SKM-1 (cell line): Measurements from ENCODE around the gene TMPRSS3.

Experiments used
- DNase-seq: peaks from one replicate; lab custom pipeline; 2025; ENCODE audit not compliant: unreplicated experiment; lab: John Stamatoyannopoulos, UW

Gene TMPRSS3

DNA sequence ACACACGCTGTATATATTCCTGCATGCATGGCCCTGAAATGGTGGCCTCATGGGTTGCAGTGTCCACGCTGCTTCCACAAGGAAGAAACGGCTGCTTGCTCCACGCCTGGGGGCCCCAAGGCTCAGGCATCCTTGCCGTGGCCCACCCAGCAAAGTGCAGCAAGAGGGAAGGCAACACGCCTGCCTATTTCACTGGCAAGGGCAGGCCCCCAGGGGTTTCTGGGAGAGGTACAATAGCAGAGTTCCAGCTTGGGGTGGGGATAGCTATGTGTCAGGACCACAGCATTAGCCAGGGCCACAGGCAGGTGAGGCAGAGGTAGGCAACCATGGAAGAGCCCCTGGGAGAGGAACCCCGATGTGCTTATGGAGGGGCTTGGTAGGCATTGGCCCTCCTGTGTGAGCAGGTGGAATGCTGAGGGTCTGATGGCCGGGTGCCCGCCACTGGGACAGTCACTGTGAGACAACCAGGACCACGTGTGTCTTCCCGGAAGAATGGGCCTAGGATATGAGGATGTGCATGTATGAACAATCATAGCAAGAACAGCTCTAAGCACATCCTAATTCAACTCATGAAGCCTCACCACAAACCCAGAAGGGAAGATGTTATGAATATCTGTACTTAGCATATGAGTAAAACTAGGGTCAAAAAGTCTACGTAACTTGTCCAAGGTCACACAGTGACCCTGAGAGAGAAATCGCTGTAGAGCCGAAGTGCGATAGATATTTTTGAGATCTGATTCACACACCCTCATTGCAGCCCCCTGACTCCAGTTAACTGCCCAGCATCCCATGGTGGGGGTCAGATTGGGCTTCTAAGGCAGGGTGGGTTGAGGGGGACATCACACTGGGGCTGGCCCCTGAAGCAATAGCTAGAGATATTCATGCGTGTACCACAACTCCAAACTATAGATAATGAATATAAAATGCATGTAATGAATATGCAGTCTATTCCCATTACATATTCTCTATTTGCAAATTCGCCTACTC is 56.8 kb downstream of the TMPRSS3 start:
- no peak for DNase-seq

DNA sequence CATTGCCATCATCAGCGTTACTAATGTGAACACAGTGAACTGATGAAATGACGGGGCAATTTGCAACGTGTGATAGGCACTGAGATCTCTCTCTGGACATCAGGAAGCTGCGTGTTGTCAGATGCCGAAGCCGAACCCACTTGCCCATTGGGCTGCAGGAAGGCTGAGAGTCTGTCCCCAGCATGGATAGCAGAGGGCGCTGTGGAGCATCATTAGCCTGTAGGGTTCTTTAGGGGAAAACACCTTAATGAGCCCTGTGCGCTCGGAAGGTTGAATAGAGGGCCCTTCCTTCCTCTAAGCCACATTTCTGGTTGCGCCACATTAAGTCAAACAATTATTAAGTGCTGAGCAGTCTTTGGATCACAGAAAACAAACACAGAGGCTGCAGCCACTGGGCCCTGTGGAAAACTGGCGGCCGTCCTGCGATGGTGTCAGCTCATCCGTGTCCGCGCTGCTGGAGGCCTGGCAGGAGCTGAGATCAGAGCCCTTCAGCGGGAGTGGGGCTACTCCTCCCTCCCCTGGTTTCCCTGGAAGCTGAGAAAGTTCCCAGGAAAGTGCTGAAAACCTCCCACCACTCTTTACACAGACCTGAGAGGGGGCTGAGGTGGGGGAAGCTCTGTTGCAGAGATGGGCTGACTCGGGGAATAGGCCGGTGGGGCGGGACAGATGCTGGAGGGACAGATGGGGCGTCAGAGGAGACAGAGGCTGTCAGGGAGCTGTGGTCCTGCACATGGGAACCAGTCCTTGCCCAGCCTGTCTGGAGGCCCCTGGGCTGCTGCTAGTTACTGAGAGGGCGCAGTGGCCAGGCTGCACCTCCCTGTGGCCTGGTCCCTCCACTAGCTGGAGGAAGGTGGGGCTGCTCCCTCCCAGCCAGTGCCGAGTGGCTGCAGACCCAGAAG is 57.8 kb downstream of the TMPRSS3 start:
- DNase-seq = peak; percentile 11

DNA sequence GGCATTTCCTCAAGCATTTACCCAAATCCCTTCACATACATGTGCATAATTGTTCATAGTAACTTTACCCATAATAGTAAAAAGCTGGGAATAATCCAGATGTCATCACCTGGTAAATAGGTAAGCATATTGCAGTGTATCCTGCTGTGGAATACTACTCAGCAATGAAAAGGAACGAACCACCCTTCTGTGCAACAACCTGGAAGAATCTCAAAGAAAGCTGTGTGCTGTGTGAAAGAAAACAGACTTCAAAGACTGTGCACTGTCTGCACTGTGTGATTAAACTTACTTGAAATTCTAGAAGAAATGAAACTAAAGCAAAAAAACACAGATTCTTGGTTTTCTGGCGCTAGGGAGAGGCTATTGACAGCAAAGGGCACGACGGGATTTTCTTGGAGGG is 58.6 kb downstream of the TMPRSS3 start:
- DNase-seq = no peak

DNA sequence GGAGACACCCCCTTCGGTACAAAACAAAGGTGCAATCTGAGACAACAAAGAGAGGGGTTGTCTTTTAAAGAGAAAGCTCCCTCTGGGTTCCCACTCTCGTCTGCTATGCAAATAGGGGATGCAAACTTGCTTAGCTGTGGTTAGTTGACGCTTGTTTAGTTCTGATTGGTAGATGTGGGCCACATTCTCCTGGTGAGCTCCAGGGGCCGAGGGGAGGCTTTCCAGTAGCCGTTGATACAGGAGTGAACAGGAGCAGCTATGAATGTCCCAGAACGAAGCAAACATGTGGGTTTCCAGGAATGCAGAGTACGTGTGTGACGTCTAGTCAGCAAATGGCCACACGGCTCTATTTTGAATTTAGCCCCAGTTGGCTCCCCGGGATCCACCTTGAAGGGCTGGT is 59.8 kb downstream of the TMPRSS3 start:
- no peak for DNase-seq

DNA sequence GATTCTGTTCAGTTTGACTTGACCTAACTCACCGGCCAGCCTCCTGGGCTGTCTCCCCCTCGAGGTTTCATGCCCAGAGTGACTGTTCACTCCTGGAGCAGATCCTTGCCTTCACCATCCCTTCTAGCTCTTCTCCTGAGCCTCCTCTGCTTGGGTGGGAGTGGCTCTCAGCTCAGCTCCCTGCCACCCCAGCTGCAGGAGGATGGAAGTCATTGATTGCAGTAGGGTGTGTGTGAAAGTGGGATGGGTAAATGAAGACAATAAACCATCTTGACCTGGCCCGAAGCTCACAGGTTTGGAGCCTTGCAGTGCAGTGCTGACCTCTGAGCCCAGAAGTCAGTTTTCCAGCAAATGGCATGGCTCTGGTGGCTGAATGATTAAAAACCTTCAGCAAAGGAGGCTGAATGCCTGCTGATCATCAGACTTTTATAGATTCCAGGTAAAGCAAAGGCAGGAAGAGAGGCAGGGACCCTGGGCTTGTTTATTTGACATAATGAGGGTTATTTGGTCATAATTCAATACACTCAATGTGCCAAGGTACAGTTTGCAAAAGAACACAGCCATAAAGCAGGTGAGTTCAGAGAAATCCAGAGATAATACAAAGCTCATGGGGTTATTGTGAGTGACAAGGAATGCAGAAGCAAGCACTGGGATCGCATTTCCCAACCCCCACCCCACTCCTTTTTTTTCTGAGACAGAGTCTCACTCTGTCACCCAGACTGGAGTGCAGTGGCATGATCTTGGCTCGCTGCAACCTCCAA is 63.1 kb downstream of the TMPRSS3 start:
- no peak for DNase-seq

DNA sequence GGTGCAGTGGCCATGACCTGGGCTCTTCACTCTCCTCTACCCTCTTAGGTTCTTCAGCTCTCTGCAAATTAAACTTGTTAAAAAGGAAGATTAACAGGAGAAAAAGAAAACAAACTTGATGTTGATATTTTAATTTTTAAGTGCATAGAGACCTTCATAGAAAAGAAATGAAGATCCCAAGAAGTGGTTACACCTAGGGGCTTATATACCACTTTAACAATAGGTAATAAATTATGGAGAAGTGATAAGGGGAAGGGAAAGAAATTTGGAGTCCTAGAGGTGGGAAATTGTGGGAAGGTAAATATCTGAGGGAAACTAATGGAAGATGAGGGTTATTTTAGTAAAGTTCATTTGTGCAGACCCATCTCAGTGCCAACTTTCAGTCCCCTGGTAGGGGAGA is 64.2 kb downstream of the TMPRSS3 start:
- DNase-seq = no peak

DNA sequence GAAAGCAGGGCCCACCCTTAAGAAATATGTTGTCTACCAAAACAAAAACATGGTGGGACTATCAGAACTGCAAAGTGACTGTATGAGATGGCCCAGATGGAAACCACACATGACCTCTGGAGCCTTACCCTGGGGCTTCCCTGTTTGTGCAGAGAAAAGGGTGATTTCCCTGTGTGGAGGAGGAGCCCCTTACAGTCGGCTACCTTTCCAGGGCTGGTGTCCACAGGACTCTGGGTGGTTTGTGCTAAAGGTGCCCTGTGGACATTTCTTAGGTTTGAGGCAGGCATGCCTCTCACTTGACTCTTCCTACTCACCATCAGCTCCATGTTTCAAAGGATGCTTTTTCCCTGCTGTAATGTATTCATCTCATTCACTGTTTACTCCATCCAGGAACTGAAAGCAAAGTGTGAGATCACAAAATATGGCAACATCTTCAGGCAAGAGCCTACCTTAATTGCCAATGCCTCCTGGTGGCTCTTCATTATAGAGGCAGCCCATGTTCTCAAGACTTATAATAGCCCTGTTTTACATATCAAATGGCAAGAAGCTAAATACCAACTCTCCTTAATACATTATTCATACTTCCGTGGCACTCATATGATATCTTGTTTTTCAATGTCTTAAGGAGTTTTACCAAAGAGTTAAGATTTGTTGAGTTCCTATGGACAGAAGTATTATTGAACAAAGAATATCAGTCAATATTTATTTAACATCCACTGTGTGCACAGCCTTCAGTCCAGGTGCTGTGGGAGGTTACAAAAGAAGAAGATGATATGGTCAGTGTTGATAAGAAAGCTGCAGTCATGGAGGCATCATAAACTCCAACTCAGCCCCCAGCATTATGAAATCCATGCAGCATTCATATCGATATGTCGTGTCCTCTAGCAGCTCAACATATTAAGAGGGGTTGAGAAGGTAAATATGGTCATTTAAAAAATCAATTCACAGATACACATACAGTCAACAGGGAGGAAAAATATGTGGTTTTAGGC is 65.2 kb downstream of the TMPRSS3 start:
- DNase-seq = no peak

DNA sequence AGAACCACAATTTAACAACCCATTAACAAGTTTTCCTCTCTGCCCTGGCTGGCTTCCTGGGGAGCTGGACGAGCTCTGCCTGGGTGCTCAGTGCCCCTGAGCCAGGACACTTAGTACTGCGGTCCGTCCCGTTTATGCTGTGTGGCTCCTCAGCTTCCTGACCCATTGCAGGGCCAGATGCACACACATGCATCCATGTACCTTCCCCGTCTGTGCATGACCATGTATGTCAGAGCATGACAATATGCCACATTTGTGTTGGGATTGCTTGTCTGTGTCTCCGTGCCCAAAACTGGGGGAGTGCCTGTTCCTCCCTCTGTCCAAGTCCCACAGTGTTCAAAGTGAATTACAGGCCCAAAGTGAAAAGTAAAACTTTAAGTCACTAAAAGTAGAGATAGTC is 71.0 kb downstream of the TMPRSS3 start:
- DNase-seq = no peak
